Adrenal gland (tissue), 5 donors: ENCODE data around the gene BLM.

Source experiments
- POLR2A ChIP-seq, 2 donors: fragments of 450-650 bp; IDR thresholded peaks; one replicate each; pipeline ENCODE4 v1.6.1; 2017; ENCODE audit warnings: antibody characterized with exemption in 2 of 2, mild to moderate bottlenecking in 2 of 2, moderate library complexity in 1 of 2
- TF ChIP-seq, protein P1 (sequence below), 6 experiments: fragments of 450-650 bp in 4 of 6; fragments of 200-600 bp in 2 of 6; sonication (generic) in 1 of 6; IDR thresholded peaks; 1 replicate in 5 of 6; 2 replicates in 1 of 6; pipeline versions ENCODE4 v1.5.1 to v1.8.0; 2016 to 2021; ENCODE audit warnings: antibody characterized with exemption in 6 of 6, mild to moderate bottlenecking in 2 of 6, moderate library complexity in 1 of 6
- donor health status: DM: no; HTN: no; CAD: no.

DNA sequence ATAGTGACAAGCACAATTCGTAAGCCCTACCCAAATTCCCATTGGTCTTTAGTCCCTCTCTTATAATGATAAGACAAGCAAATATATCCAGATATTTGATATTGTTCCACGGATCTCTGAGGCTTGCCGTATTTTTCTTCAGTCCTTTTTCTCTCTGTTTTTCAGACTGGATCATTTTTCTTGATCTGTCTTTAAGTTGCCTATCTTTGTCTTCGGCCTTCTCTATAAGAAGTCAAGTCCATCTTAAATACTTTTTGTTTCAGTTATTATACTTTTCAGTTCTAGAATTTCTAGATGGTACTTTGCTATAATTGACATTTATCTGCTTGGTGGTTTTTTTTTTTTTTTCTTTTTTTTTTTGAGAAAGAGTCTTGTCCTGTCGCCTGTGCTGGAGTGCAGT, 13.7 kb upstream of the BLM start:
- TF ChIP-seq, protein P1, sequence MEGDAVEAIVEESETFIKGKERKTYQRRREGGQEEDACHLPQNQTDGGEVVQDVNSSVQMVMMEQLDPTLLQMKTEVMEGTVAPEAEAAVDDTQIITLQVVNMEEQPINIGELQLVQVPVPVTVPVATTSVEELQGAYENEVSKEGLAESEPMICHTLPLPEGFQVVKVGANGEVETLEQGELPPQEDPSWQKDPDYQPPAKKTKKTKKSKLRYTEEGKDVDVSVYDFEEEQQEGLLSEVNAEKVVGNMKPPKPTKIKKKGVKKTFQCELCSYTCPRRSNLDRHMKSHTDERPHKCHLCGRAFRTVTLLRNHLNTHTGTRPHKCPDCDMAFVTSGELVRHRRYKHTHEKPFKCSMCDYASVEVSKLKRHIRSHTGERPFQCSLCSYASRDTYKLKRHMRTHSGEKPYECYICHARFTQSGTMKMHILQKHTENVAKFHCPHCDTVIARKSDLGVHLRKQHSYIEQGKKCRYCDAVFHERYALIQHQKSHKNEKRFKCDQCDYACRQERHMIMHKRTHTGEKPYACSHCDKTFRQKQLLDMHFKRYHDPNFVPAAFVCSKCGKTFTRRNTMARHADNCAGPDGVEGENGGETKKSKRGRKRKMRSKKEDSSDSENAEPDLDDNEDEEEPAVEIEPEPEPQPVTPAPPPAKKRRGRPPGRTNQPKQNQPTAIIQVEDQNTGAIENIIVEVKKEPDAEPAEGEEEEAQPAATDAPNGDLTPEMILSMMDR (IDR thresholded peaks at IDR 0.05): no peak
- TF ChIP-seq POLR2A (IDR thresholded peaks at IDR 0.05): no peak
